ENCODE results near the gene HSD11B2. TPM values are rescaled to one million over a fixed set of nuclear protein-coding genes. Genes with fewer than 3 reads are reported as not detected.
A peak's percentile ranks its signal among the peaks of the same experiment; 100 is the strongest.

The HSD11B2 gene
- total and polyA plus RNA-seq, 2 of the 8 experiments (the other 6 are each of a cell fraction or from before 2014, with no cell fraction given) = 28.7 to 32.9 TPM

DNA sequence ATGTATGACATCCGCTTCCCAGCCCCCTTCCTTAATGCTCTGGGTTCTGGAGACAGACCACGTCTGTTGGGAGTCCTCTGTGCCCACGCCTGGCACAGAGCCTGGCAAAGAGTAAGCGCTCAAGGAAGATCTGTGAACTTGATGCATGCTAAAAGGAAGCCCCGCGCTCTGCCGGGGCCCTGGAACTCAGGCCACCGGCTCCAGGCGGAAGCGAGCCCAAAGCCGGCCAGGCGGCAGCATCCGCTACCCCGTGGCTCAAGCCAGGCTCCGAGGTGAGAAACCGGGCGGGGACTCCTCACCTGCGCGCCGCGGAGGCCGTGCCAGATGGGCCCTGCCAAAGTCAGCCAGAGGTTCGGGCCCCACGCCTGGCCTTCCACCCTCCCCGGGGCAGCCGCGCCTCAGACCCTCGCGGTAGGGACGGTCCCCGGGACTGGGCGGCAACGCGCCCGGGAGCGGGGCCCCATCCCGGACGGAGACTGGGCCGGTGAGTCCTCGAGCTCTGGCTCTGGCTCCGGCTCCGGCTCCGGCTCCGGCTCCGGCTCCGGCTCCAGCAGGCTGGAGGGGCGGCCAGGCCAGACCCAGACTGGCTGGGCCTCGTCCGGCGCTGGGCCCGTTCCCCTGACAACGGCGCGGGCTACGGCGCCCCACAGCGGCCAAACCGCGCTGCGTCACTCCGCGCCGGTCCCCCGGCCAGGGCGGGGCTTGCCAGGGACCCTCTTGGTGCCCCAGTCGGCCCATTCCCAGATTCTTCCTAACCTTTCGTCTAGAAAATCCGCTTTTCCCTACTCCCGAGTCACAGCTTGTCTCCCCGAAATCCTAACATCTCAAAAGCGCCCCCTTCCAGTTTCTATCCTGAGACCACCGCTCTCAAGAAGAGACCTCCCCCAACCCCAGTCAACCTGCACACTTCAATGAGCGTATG lies 14.8 kb upstream of the HSD11B2 start, which contains the start of gene ZDHHC1 (continued):
- TF ChIP-seq, protein P1, sequence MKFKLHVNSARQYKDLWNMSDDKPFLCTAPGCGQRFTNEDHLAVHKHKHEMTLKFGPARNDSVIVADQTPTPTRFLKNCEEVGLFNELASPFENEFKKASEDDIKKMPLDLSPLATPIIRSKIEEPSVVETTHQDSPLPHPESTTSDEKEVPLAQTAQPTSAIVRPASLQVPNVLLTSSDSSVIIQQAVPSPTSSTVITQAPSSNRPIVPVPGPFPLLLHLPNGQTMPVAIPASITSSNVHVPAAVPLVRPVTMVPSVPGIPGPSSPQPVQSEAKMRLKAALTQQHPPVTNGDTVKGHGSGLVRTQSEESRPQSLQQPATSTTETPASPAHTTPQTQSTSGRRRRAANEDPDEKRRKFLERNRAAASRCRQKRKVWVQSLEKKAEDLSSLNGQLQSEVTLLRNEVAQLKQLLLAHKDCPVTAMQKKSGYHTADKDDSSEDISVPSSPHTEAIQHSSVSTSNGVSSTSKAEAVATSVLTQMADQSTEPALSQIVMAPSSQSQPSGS (IDR thresholded peaks at IDR 0.05; ENCODE audit: low read length) = no peak
- TF ChIP-seq EGR1 (IDR thresholded peaks at IDR 0.05; ENCODE audit: borderline replicate concordance, low read depth, low read length) (no peak), SIN3A (conservative IDR thresholded peaks at IDR 0.05 in 1 of 2, IDR thresholded peaks at IDR 0.05 in 1 of 2; ENCODE audit: low read depth in 1 of 2, low read length in 2 of 2) (peak in 1 of 2 experiments; percentile 80; a peak in 2 of 4 replicates), CTBP2 (IDR thresholded peaks at IDR 0.05; ENCODE audit: borderline replicate concordance, insufficient read depth, insufficient read length, low read length) (no peak), JUN (IDR thresholded peaks at IDR 0.05; ENCODE audit: low read depth, low read length) (no peak), SP1 (IDR thresholded peaks at IDR 0.05; ENCODE audit: low read depth, low read length) (no peak), TAF1 (IDR thresholded peaks at IDR 0.05; ENCODE audit: low read depth, low read length) (no peak), HDAC6 (IDR thresholded peaks at IDR 0.05; ENCODE audit: low read depth, low read length) (no peak), RBBP5 (IDR thresholded peaks at IDR 0.05; ENCODE audit: borderline replicate concordance, low read depth, low read length) (no peak), CEBPB (IDR thresholded peaks at IDR 0.05; ENCODE audit: low read depth, low read length) (peak; percentile 28; the same call in 1 of the 2 replicates), KDM1A (IDR thresholded peaks at IDR 0.05; ENCODE audit: borderline replicate concordance, low read length) (0 out of 2 replicates have a peak, but pooled peaks have one; percentile 34), SRF (IDR thresholded peaks at IDR 0.05; ENCODE audit: low read depth, low read length) (no peak), CBX5 (IDR thresholded peaks at IDR 0.05; ENCODE audit: low read depth, low read length) (no peak), CBX8 (IDR thresholded peaks at IDR 0.05; ENCODE audit: borderline replicate concordance, low read depth, low read length) (no peak)
- TF ChIP-seq, protein P2, sequence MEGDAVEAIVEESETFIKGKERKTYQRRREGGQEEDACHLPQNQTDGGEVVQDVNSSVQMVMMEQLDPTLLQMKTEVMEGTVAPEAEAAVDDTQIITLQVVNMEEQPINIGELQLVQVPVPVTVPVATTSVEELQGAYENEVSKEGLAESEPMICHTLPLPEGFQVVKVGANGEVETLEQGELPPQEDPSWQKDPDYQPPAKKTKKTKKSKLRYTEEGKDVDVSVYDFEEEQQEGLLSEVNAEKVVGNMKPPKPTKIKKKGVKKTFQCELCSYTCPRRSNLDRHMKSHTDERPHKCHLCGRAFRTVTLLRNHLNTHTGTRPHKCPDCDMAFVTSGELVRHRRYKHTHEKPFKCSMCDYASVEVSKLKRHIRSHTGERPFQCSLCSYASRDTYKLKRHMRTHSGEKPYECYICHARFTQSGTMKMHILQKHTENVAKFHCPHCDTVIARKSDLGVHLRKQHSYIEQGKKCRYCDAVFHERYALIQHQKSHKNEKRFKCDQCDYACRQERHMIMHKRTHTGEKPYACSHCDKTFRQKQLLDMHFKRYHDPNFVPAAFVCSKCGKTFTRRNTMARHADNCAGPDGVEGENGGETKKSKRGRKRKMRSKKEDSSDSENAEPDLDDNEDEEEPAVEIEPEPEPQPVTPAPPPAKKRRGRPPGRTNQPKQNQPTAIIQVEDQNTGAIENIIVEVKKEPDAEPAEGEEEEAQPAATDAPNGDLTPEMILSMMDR (IDR thresholded peaks at IDR 0.05; ENCODE audit: control extremely low read depth in 1 of 3, insufficient read depth in 1 of 3, low read depth in 1 of 3, low read length in 3 of 3) = peak; percentile 62 to 77 (median 66)
- TF ChIP-seq, protein P3, sequence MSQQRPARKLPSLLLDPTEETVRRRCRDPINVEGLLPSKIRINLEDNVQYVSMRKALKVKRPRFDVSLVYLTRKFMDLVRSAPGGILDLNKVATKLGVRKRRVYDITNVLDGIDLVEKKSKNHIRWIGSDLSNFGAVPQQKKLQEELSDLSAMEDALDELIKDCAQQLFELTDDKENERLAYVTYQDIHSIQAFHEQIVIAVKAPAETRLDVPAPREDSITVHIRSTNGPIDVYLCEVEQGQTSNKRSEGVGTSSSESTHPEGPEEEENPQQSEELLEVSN (IDR thresholded peaks at IDR 0.05) = peak; percentile 58
- TF ChIP-seq, protein P4, sequence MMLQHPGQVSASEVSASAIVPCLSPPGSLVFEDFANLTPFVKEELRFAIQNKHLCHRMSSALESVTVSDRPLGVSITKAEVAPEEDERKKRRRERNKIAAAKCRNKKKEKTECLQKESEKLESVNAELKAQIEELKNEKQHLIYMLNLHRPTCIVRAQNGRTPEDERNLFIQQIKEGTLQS (IDR thresholded peaks at IDR 0.05; ENCODE audit: insufficient read depth, low read depth, low read length) = no peak
